NT2/D1 (cell line): ENCODE measurements around the gene KIZ.
A peak's percentile ranks its signal among the peaks of the same experiment; 100 is the strongest.

Experiments
- DNase-seq: peaks from one replicate; pipeline ENCODE4 v3.0.0-alpha.2; 2011; ENCODE audit warnings: low read depth, low spot score
- H3K27me3 ChIP-seq: 2 replicates; pipeline ENCODE4 v1.6.0; 2011; ENCODE audit warnings: mild to moderate bottlenecking; ENCODE audit not compliant: insufficient read length, insufficient read depth
- H3K36me3 ChIP-seq: 2 replicates; pipeline ENCODE4 v1.6.1; 2011; ENCODE audit warnings: mild to moderate bottlenecking, low read length, mixed read lengths; ENCODE audit not compliant: insufficient read depth, insufficient read length
- H3K4me1 ChIP-seq: 2 replicates; pipeline ENCODE4 v1.5.1; 2011; ENCODE audit not compliant: insufficient read depth, insufficient read length
- H3K4me3 ChIP-seq: 2 replicates; pipeline ENCODE4 v1.5.1; 2011; ENCODE audit warnings: low read depth; ENCODE audit not compliant: insufficient read length
- H3K9ac ChIP-seq: 2 replicates; pipeline ENCODE4 v1.6.0; 2011; ENCODE audit warnings: low read depth; ENCODE audit not compliant: insufficient read length
- H3K9me3 ChIP-seq: 2 replicates; pipeline ENCODE4 v1.5.1; 2011; ENCODE audit warnings: mild to moderate bottlenecking, low read length; ENCODE audit not compliant: insufficient read depth
- SUZ12 ChIP-seq: IDR thresholded peaks from 2 replicates; pipeline ENCODE4 v1.6.1; 2011; ENCODE audit not compliant: insufficient read length, insufficient read depth; ENCODE audit errors: extremely low read depth
- YY1 ChIP-seq: IDR thresholded peaks from 2 replicates; pipeline ENCODE4 v1.6.1; 2011; ENCODE audit not compliant: insufficient read length, insufficient read depth
- ZNF274 ChIP-seq: IDR thresholded peaks from 2 replicates; pipeline ENCODE4 v1.6.1; 2011; ENCODE audit warnings: mild to moderate bottlenecking, low read depth, low read length

Gene KIZ

DNA sequence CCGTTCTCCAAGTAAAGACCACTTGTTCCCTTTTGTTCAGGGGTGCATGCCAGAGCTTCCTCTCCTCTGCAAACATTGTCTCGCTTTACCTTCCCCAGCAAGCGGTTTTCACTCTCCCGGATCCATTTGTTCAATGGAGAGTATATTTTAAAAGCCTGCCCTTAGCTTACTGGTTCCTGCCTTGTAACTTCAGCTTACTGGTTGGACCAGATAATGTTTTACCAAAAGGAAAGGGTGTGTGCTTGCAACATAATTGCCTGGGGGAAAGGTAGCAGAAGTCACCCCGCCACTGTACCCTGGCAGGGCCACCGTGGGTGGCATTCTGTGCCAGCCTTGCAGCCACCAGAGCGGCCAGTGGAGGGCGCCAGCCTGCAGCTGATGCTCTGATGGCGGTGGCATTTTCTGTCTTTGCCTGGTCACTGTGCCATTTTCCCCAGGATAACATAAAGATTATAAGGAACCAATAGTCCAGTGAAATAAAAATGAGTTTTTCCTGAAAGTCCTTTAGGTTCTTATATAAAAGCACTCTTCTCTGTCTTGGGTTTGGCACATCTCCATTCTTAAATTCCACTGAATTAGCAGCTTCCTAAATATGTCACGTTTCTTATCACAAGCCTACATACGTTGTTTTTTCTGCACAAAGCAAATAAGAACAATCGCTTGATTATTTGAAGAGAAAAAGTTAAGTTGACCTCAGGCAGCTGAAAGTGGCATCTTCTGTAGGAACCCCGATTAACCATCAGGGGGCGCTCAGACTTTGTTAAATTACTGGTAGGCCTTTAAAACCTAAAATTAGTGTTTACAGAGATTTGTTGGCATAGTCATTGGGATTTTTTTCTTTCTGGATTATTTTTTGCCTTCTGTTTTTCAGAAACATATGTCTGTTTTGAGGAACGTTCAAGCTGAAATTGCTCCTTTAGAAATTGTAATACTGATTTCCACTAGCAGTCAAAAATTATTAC is 109.9 kb downstream of the KIZ start:
- Histone ChIP-seq H3K27me3 (no peaks in the 10 kb centered on the region), H3K4me3 (no peak overlapping the region), H3K9ac (no peak overlapping the region), H3K4me1 (no peaks in the 10 kb centered on the region), H3K9me3 (no peaks in the 10 kb centered on the region), H3K36me3 (no peaks in the 10 kb centered on the region)
- DNase-seq, result peak; percentile 33
- TF ChIP-seq YY1, result no peak
- no peak for TF ChIP-seq ZNF274
- TF ChIP-seq SUZ12, result no peak

DNA sequence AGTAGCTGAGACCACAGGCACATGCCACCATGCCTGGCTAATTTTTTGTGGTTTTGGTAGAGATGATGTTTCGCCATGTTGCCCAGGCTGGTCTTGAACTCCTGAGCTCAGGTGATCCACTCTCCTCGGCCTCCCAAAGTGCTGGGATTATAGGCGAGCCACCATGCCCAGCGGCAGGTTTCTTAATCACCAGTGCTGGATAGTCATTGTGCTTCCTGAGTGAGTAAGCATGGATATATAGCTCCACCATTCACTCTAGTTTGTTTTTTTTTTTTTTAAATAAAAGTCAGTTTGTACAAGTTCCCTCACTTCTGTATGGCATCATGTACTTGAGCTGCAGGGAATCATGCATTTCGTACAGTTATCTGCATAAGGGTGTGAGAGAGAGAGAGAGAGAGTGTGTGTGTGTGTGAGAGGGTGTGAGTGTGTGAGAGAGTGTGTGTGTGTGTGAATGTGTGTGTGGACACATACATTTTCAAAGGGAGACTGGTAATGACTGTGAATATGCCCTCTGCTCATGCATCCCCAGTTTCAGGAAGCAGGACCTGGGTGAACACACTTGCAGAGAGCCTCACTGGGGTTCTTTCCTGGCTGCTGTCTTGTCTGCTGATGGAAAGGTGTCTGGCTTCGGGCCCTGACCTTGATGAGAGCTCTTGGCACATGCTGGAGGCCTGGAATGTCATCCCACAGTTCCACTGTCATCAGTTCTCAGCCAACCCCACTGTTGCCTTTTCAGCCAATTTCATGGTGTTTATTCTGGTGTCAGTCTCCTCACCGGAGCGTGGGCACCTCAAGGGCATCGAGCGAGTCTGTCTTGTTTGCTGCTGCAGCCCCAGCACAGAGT is 112.3 kb downstream of the KIZ start:
- no peaks in the 10 kb centered on the region for H3K9me3 ChIP-seq
- no peaks in the 10 kb centered on the region for H3K36me3 ChIP-seq
- H3K9ac ChIP-seq, result no peak overlapping the region
- no peaks in the 10 kb centered on the region for H3K4me1 ChIP-seq
- H3K27me3 ChIP-seq, result no peaks in the 10 kb centered on the region
- H3K4me3 ChIP-seq, result no peak overlapping the region
- DNase-seq, result no peak
- TF ChIP-seq SUZ12 (no peak), ZNF274 (no peak), YY1 (no peak)

DNA sequence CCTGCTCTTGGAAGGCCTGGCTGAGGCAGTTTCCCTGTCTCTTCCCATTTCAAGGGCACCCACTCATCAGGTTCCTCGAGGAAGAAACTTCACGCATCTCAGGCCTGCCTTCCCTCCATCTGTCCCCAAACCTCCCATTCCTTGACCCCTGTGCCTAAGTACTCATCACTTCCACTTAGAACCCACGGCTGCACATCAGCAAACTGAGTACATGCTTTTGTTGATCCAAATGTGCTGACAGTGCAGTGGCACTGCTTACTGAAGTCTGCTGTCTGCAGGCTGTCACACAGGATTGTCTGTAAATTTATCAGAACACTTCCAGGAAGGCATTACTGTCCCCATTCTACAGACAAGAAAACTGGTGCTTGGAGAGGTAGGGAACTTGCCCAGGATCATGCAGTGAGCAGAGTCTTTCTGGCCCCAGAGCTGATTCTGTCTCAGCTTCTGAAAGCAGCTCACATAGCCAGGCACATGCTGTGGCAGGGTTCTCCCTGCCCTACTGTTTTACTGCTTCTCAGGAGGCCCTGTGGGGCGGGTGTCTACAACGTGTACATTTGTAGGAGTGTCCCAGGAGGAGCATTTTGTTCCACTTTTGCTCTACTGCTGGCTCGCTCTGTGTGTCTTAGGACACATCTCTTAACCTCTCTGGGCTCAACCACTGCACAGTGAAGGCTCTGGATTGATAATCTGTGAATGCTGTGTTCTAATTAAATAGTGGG is 113.1 kb downstream of the KIZ start:
- no peak overlapping the region for H3K4me3 ChIP-seq
- H3K27me3 ChIP-seq, result no peaks in the 10 kb centered on the region
- H3K9ac ChIP-seq, result no peak overlapping the region
- H3K4me1 ChIP-seq, result no peaks in the 10 kb centered on the region
- no peak for TF ChIP-seq SUZ12
- no peaks in the 10 kb centered on the region for H3K36me3 ChIP-seq
- no peaks in the 10 kb centered on the region for H3K9me3 ChIP-seq
- no peak for DNase-seq

DNA sequence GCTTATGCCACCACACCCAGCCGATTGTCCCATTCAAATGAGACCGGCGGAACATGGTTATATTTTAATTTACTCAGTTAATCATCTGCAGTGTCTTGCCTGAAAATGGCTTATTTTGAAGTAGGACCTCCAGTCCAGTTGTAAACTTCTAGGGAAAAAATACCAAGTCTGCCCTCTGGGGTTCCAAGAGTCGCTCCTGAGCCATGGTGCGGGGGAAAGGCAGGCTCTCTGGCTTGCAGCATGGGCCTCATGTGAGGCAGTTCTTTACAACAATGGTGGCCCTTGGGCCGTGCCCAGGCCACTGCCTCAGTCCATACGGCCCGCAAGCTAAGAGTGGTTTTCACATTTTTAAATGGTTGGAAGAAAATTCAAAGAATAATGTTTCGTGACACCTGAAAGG is 114.5 kb downstream of the KIZ start:
- no peak overlapping the region for H3K9ac ChIP-seq
- H3K4me1 ChIP-seq, result no peaks in the 10 kb centered on the region
- H3K9me3 ChIP-seq, result no peaks in the 10 kb centered on the region
- H3K4me3 ChIP-seq, result no peak overlapping the region
- DNase-seq, result no peak
- H3K36me3 ChIP-seq, result no peaks in the 10 kb centered on the region
- H3K27me3 ChIP-seq, result no peaks in the 10 kb centered on the region
- no peak for TF ChIP-seq SUZ12
- TF ChIP-seq YY1, result no peak
- TF ChIP-seq ZNF274, result no peak

DNA sequence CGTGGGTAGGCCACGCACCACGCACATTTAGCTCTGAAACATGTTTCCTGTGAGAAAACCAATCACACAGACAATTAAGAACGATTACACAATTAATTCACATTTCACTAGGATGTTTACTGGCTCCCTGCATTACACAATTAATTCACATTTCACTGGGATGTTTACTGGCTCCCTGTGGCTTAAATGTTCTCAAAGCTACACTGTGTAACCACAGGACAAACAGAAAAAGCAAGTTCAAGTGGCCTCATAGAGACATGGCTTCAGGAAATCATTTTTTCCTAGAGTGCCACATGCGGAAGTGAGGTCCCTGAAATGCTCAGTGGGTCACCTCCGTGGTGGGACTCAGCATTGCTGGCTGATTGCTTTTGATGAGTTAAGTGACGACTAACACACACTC is 115.5 kb downstream of the KIZ start:
- no peak for TF ChIP-seq YY1
- no peaks in the 10 kb centered on the region for H3K4me1 ChIP-seq
- no peaks in the 10 kb centered on the region for H3K36me3 ChIP-seq
- no peaks in the 10 kb centered on the region for H3K9me3 ChIP-seq
- H3K4me3 ChIP-seq, result no peak overlapping the region
- no peak overlapping the region for H3K9ac ChIP-seq
- H3K27me3 ChIP-seq, result no peaks in the 10 kb centered on the region
- DNase-seq, result no peak

DNA sequence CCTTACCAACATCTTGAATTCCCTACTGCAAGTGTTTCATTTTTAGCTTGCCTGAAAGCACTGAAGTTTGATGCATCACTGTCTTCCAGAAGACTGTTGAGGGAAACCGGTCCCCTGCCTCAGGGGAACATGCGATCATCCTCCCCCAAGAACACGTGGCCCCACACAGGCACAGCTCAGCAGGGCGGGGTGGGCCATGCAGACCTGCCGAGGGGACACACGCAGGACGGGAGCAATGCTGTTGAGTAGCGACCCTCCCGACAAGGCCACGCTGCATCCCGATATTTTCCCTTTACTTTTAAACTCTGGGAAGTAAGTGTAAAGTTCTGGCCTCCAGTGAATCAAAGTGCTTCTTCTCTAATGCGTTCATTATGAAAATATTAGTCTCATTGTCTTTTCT is 117.9 kb downstream of the KIZ start:
- TF ChIP-seq YY1 (no peak), SUZ12 (no peak), ZNF274 (no peak)
- H3K4me3 ChIP-seq, result no peak overlapping the region
- no peaks in the 10 kb centered on the region for H3K4me1 ChIP-seq
- H3K36me3 ChIP-seq, result no peaks in the 10 kb centered on the region
- H3K9ac ChIP-seq, result no peak overlapping the region
- no peak for DNase-seq
- H3K27me3 ChIP-seq, result no peaks in the 10 kb centered on the region
- peaks cover 8% of the 10 kb centered on the region; the same call in 1 of the 2 replicates for H3K9me3 ChIP-seq

DNA sequence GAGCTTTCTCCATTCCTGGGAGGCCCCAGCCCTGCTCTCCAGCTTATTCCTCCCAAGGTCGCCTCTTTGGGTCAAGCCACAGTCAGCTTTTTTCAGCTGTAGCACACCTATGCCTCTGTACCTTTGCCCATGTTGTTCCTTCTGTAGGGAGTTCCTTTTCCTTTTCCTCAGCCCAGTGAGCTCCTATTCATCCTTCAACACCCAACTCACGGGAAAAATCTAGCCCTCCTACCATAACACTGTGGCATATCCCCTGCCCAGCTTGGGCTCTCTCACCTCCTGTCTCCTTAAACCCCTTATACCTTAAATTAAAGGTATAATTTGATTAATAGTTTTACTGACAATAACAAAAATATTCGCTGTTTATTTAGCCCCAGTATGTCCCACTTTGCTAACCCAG is 118.9 kb downstream of the KIZ start:
- no peak for TF ChIP-seq ZNF274
- TF ChIP-seq SUZ12, result no peak
- TF ChIP-seq YY1, result no peak
- Histone ChIP-seq H3K4me3 (no peak overlapping the region), H3K4me1 (no peaks in the 10 kb centered on the region), H3K9me3 (peaks cover 8% of the 10 kb centered on the region; the same call in 1 of the 2 replicates), H3K27me3 (no peaks in the 10 kb centered on the region), H3K9ac (no peak overlapping the region), H3K36me3 (no peaks in the 10 kb centered on the region)
- no peak for DNase-seq
